ENCODE data around the gene PTPRD.

Gene PTPRD

DNA sequence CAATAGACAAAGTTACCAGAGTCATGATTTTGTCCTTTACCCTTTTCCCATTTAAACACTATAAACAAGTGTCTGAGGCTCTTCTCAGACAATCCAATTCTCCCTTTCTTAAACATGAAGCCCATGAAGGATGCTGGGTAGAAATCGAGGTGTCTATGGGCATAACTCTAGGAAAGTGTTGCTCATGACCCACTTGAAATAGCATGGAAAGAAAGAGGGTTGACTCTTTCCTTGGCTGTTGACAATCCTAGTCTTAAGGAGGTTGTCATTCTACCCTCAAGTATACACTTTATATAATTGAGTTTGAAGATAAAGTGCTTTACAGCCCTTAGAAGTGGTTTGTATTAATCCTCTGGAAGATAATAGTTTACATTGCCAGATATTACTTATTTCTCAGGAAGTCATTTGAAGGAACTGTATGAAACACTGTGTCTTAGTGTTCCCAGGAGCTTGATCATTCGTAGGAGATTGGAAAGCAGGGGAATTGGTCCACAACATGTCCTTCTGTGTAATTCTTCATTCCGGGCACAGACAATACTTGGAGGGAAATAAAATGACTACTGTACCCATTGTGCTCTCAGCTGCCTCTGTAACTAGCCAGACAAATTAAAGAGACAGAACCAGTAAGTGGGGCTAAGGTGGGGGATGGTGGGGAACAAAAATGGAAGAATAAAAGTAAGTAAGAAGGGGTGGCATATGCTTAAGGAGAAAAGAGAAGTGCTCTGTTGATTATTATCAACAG lies 1734.9 kb downstream of the PTPRD start:
- no peak for DNase-seq

GRCh38 chr9:8876303-8876702 lies 1736.5 kb downstream of the PTPRD start:
- no peak for DNase-seq

GRCh38 chr9:8874482-8874881 lies 1738.3 kb downstream of the PTPRD start:
- no peak for DNase-seq

GRCh38 chr9:8872802-8873201 lies 1740.0 kb downstream of the PTPRD start:
- peak; percentile 66 for DNase-seq

- DNase-seq: no peak
These were observed 1740.9 kb downstream of the PTPRD start for GRCh38 chr9:8871796-8872445.

GRCh38 chr9:8871396-8871795 lies 1741.4 kb downstream of the PTPRD start:
- DNase-seq: no peak

DNA sequence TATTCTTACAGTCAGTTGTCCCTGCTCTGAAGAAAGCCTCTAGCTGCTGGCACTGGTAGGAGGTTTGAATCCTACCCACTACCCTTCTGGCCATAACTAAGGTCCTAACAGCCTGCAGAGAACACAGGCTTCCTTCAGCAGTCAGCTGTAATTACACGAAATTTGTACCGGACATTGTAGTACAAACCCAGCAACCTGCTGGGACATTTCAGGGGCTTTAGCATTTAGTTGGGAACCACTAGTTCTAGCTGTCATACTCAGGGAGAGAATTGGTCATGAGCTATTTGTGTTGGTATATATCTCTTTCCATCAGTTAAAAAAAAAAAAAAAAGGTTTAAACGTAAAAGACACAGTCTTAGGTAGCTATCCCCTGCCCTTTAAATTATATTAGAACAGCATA lies 1743.0 kb downstream of the PTPRD start:
- DNase-seq: peak; percentile 53

DNA sequence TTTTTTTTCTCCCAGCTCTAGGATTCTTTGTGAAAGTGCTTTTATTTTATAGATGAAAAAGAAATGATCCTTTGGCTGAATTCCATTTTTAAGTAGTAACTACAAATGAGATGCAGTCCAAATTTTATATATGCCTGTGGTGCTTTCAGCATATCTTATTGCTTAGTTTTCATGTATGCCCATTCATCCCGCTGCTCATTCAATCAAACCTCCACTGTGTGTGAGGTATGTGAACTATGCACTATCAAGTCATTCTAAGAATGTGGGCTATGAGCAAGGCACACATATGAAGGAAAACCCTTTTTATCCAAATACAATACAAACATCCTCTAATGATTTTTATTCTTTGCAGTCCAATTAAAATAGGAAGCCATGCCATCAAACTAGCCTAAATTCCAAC lies 1744.2 kb downstream of the PTPRD start:
- DNase-seq: no peak

- peak; percentile 84 for DNase-seq
These were observed 1745.7 kb downstream of the PTPRD start for GRCh38 chr9:8867148-8867547.

GRCh38 chr9:8864545-8864896 lies 1748.3 kb downstream of the PTPRD start:
- no peak for DNase-seq

DNA sequence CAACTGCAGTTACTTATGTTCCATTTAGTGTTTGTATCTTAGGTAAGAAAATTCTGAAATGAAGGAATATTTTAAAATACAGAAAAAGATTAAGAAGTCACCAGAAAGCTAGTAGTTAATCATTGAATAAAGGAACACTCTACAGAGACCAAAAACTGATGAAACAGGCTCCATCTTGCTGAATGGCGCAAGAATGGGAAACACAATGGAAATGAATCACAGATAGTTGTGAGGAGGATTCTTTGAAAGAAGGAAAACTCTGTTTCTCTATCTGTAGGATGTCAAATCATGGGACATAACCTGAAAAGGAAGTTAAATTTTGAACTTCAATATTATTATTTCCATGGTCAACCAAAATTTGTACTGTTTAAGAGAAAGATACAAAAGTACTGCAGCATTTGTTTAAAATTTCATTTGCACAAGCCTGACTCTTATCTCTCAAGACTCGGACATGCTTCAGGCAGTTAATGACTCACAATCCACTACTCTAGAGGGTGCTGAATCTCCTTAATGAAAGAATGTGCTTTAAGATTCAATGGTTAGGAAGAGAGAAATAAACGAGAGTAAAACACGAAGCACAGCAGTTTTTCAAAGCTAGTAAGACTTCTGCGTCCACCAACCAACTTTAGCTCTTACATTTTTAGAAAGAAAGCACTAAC lies 1748.8 kb downstream of the PTPRD start:
- no peak for DNase-seq

GRCh38 chr9:8863069-8863468 lies 1749.7 kb downstream of the PTPRD start:
- DNase-seq: peak; percentile 97

DNA sequence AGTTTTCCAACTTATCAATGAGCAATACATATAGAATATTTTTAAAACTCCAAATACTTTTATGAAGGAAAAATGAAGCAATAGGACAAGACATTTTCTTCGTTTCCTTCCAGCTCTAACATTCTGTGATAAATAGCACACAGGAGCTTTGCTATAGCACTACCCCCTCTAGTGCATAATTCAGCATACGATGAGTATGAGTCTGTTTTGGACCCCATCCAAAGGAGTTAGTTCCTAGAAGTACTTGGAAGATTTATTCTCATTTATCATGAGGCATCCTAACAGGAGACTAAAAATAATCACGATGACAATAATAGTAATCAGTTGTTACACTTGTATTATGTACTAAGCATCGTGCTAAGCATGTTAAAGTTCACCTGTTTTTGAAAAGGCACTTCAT lies 1751.9 kb downstream of the PTPRD start:
- peak; percentile 77 for DNase-seq

DNA sequence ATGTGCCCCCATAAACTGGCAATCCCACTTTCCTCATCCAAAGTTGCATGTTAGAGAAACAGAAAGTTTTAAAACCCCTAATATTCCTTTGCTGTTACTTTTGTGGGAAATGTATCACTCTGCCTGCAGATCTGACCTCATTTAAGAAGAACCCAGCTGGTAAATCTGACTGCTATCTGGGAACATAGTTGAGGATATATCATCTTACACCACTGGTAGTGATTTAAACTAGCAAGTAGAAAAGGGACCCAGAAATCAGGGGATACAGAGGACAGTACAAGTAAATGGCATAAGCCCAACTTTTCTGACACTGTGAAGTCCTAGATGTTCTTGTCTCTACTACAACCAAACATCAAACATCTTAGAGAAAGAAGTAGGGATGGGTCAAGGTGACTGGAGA lies 1752.7 kb downstream of the PTPRD start:
- peak; percentile 52 for DNase-seq

DNA sequence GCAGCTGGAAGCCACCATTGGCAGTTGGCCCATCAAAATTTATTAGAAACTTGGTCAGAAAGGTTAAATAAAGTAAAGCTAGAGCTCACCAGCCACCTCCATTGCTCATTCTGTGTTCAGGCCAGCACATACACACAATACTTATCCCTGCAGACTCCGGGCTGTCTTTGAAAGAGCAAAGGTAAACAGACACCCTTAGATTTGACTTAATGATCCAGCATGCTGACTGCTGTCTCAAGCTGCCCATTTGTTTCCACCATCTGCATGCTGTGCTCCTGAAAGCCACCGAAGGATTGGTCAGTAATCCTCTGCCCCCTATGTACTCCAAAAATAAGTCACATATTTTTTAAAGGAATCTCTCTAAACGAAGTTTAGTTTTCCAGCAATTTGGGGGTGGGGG lies 1753.4 kb downstream of the PTPRD start:
- peak; percentile 97 for DNase-seq

DNA sequence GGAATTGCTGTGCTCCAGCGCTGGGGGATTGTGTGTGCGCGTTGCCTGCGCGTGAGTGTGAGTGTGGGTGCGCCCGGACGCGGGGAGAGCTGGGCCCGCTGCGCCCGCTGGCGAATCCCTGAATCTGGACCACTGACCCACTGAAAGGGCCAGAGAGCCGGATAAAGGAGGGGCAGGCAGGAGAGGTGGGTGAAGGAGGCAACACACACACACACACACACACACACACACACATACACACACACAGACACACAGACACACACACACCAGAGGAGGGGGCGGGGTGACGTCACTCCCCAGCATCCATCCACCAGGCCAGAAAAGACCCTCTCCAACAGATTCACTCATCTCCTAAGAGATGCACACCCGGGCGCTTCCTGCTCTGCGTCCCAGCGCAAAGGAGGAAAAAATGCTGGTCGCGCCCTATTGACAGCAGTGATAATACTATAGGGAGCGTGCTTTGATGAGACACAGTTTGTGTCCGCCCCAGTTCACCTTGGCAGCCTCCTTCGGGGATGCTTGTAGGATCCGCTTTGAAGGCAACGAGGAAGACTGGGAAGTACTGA lies 1754.1 kb downstream of the PTPRD start:
- peak; percentile 82 for DNase-seq

GRCh38 chr9:8857926-8858595 lies 1754.7 kb downstream of the PTPRD start:
- peak; percentile 97 for DNase-seq

GRCh38 chr9:8857068-8857925 lies 1755.5 kb downstream of the PTPRD start:
- DNase-seq: peak; percentile 85

DNA sequence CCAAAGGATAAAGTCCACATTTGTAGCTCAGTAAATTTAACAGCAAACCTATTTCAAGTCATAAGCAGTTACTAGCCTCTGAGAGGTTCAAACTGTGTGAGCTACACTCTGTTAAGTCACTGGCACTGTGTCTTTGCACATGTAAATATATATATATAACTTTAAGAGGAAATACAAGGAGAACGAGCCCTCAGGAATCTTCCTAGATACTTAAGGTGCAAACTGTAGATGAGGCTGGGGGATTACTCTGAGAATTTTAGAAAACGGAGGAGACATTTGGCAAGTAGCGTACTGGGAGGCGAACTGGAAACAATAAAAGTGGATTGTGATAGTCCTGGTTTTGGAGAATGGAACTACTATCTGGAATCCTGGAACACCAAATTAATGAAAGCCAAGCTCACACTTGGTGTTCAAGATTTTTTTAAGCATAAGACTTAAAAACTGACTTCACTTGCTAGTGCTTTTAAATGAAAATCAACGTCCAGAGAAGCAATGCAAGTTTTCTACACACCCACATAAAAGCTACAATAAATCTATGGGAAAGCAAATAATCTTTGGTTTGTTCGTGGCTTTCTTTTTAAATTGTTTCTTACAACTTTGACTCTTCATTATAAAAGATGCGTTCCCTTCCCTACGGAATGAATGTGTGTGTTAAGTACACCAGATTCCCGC lies 1756.3 kb downstream of the PTPRD start:
- peak; percentile 62 for DNase-seq

DNA sequence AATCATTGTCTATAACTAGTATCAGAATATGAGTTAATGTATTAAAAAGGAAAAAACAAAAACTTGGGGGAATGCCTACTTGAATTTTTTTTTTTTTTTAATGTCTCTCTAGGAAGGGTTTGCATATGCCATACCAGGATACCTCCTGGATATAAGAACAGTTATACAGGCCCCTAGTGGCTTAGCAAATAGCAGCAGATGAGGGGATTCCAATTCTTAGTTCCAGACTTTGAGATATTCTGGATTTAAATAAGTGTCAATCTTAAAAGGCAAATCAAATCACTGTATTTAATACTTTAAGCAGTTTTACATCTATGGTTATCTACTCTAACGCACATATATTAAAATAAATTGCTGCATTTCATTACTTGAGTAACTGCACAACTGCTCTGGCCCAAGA lies 1757.8 kb downstream of the PTPRD start:
- peak; percentile 86 for DNase-seq

- peak; percentile 42 for DNase-seq
These were observed 1760.4 kb downstream of the PTPRD start for GRCh38 chr9:8852301-8852864.

All from NCI-H69 (cell line).